GM19467 (cell line): ENCODE data around the gene HUNK.
A peak's percentile ranks its signal among the peaks of the same experiment; 100 is the strongest.
"Not testable (repeated sequence)": the region's sequence is repeated elsewhere in the genome, so short reads cannot be mapped to it uniquely, and the experiment has no call there.

Source experiments
- ATAC-seq: cut with Tn5 transposase; IDR thresholded peaks from one replicate; pipeline ENCODE4 v1.9.1; 2021; ENCODE audit warnings: mild to moderate bottlenecking, moderate library complexity; ENCODE audit not compliant: unreplicated experiment

The HUNK gene

DNA sequence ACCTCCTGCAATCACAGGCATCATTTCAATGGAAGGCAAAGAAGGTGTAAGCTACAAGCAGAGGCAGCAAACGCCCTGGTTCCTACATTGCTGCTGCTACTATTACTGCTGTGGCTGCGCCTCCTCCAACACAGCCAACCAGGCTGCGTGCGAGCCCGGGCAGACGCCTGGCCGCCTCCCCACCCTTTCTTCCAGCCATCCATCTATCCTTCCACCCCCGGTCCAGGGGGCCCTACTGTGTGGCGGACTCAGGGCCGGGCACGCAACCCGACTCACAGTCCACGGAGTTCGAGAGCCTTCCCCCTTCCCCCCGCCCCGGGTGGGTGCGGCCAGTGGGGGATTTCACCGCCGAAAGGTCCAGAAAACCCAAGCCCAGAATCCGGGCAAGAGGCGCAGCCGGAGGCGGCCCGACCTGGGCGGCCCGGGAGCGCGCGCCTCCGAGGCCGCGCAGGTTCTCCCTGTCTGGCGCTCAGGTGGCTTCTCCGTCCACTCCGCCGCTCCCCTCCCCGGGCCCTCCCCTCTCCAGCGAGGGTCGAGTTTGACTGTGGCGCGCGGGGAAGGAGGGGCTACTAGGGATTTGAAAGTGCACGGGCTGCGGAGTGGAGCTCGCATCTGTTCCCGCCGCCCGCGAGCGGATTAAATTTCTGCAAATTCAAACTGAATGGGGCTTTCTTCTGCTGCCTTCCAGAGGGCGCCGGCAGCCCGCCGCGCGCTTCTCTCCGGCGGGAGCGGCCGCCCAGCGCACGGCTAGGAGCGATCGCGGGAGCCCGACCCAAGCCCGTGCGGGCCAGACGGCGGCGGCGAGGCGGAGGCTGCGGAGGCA lies at the start of gene HUNK:
Gene HUNK (plus strand): TSS at position 569 of the 823 bp plus-strand sequence. CDS start 655 bp downstream, outside the sequence.
- ATAC-seq, result no peak

DNA sequence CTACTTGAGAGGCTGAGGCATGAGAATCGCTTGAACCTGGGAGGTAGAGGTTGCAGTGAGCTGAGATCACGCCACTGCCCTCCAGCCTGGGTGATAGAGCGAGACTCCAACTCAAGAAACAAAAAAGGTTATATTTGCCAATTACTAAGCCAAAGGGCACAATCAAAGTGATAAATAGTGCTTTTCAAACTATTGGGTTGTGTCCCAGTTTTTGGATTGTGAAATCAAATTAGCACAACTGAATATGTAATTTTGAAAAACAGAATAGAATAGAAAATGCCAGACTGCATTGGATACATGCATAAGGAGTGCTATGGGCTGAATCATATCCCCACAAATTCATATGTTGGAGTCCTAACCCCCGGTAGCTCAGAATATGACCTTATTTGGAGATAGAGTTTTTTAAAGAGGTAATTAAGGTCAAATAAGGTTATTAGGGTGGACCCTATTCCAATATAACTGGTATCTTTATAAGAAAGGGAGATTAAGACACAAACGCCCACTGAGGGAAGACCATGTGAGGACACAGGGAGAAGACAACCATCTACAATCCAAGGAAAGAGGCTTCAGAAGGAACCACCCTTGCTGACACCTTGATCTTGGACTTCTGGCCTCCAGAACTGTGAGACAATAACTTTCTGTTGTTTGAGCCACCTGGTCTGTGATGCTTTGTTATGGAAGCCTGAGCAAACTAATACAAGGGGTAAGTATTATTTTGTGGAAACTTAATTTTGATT lies 42.9 kb upstream of the HUNK start:
- ATAC-seq, result no peak

DNA sequence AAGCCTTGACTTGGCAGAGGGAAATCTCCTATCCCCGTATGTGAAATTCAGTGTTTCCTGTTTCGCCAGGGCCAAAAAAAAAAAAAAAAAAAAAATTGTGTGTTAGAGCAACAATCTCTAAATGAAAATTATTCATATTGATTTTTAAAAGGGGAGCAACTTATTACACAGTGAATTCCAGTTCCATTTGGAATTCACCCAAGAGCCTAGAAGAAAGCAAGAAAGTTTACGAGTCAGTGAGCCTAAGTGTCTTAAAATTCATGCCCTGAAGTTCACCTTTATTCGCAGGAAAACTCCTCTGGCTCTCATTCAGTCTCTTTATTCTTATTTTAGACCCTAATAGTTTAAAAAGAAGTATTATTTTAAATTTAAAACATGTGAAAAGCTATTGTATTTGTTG lies 42.1 kb upstream of the HUNK start:
- no peak for ATAC-seq

DNA sequence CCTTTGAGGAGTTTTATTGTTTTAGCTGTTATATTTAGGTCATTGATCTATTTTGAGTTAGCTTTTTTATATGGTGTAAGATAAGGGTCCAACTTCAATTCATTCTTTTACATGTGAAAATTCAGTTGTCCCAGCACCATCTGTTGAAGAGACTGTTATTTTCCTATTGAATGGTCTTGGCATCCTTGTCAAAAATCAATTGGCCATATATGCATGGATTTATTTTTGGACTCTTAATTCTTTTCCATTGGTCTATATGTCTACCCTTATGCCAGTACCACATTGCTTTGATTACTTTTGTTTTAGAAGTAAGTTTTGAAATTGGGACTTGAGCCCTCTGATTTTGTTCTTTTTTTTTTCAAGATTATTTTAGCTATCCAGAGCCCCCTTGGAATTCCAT lies 35.8 kb upstream of the HUNK start:
- ATAC-seq, result no peak

DNA sequence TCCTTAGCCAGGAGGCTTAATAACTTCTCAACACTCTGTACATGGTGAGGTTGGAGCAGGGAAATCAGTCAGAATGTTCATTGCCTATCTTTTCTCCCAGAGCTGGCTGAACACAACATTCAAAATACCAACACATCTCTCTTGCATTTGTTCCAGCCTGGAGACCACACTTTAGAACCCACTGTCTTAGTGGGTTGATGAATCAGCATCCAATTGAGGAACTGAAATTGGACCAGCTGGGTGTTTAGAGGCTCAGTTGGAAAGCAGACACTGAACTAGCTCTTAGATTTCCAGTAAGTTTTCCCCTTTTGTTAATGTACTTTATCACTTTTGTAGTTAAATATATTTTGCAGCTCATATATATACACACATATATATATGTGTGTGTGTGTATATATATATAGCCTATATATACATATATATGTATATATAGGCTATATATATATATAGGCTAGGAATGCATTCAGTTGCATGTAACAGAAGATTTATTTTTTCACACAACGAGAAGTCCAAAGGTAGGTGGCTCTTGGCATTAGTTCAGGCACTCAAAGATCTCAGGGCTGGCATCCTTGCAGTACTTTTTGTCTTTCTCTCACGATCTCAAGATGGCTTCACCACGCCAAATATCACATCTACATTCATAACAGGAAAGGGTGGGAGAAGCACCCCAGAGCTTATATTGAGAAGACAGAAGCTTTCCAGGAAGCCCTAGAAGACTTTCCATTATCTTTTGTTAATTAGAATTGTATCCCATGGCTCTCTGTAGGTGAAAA lies 35.0 kb upstream of the HUNK start:
- no peak for ATAC-seq

DNA sequence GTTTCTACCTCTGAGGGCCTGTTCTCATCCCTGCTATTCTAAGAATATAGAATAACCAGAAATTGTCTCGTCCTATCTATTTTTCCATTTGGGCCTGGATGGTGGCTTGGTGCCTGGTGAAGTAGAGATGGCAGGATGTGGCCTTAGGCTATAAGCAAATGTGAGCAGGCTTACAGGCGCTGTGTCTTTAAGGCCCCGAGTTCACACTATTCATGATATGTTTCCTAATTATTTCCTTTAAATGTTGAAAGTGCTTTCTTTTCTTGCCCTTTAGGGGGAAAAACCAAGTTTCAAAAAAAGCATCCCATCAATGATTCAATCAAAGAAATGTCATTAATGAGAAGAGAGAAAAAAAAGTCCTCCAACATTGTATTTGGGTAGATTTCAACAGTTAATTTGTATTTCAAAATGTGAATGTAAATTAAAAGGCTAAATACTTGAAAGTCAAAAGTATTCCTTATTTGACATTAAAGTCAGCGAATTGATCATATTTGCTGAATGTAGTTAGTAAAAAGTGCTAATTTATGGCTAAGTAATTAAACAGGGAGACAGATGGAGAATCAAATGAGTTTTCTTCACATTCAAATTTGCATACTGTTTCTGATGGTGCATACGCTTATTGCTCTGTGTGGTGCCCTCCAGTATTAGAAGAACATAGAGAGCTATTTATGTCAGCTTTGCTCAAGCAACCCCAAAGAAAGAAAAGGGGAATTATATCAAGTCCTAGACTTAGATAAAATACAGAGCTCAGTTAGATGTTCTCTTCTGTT lies 34.0 kb upstream of the HUNK start:
- ATAC-seq, result no peak

DNA sequence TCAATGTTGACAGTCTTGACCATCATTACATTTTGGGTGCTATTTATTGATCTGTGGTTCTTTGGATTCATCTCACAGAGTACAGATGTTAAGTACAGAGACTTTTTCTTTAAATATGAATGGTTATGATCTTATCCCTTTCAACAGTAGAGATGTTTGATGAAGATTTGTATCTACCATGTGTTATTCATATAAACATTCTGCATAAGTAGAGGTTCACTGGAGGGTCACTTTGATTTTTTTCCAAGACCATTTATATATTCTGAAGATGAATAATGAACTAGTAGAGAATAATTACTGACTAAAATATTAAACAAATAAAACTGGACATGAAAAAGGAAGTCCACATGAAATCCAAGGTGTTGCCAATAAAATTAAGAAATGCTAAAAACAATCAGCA lies 28.6 kb upstream of the HUNK start:
- ATAC-seq, result no peak

DNA sequence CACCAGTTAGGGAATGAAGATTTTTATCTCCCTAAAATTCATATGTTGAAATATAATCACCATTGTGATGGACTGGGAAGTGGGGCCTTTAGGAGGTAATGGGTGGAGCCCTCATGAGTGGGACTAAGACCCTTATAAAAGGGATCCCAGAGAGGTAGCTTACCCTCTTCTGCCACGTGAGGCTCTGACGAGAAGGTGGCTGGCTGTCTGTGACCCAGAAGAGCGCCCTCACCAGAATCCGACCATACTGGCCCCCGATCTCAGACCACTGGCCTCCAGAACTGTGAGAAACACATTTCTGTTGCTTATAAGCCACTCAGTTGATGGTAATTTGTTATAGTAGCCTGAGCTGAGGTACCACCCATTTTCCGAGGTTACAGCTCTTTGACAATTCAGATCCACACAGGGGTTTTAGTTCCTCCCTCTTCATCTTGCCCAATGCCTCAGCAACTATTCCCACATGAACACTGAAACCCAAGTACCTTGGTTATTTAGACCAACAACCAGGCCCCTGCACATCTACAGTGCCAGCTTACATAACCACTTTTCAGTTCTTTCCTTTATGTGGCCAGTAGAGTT lies 27.6 kb upstream of the HUNK start:
- no peak for ATAC-seq

DNA sequence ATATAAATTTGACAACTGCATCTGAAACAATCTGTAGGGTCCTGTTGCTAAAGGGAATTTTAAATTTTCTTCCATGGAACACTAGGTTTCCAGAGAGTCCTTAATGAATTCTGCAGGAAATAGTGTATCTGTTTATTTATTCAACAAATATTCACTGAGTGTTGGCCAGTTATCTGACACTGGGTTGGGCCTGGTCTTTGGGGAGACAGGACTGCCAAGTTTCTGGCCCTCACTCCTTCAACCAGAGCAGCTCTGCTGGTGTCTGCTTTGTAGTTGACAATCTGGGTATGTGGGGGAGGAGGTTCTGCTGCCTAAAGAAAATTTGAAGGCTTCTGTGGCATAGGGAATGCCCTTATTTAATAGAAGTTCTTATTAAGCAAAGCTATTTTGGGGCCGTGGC lies 26.1 kb upstream of the HUNK start:
- ATAC-seq, result no peak

DNA sequence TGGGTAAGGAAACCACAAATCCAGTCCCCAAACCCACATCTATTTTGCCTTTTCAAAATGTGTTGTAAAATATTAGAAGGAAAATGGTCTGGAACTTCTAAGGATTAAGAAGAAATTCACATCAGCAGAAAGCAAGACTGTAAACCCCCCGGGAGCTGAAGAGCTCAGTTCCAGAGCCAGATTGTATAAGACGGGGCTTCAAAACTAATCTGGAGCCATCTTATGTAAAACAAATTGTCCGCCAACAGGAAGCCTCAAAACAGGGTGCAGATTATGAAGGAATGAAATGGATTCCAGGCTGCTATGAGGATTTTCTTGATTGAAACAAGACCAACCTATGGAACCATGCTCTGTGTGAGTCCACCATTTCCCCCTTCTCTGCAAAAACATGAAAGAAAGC lies 25.1 kb upstream of the HUNK start:
- ATAC-seq, result no peak

DNA sequence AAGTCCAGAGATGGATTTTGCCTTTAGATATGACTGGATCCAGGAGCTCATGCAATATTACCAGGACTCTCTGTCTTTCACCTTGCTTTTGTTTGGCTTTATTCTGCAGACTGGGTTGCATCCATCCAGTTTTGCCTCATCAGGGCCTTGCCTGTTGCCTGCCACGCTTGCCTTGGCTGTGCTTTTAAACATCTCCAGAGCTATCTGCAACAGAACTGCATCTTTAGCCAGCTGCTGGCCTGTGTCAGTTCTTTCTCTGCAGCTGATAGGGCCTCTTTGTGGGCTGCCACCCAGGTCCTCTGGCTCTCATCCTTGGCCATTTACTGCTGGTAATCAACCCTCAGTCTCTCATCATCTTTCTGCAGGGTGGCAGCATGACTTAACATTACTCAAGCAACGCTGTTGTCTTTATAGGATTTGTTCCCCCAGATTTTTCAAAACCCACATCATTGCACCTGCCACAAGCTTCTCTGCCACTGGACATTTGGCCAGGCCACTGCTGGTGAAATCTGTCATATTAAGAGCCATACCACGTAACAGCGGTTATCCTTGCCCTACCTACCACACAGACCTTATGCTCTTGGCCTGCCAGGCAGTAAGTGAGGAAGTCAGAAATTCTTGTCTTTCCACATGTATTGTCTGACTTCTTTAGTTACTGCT lies 24.4 kb upstream of the HUNK start:
- no peak for ATAC-seq

DNA sequence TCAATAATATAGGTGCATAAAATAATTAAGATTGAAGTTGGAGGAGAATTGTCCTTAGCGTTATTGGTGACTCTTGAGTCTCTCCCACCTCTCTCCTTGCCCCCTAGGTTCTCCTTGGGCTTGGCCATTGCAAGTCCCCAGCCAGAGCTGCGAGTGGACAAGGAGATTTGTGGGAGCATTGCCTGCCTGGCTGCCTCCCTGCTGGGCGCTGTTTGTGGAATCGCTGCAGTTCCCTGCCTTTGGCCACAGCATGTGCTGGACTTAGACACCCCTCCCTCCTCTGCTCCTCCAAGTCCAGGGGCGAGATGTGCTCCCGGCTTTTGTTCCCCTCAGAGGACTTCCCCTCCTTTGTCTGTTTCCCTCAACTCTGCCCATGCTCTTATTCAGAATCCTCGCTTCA lies 21.9 kb upstream of the HUNK start:
- no peak for ATAC-seq

DNA sequence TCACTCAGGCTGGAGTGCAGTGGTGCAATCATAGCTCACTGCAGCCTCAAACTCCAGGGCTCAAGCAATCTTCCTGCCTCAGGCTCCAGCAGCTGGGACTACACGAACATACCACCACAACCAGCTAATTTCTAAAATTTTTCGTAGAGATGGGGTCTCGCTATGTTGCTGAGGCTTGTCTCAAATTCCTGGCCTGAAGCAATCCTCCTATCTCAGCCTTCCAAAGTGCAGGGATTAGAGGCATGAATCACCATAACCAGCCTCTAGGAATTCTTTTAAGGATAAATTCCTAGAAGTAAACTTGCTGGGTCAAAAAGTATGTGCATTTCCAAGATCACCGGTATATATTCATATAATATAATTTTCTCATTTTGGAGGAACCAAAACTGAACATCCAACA lies 17.6 kb upstream of the HUNK start:
- ATAC-seq, result no peak

DNA sequence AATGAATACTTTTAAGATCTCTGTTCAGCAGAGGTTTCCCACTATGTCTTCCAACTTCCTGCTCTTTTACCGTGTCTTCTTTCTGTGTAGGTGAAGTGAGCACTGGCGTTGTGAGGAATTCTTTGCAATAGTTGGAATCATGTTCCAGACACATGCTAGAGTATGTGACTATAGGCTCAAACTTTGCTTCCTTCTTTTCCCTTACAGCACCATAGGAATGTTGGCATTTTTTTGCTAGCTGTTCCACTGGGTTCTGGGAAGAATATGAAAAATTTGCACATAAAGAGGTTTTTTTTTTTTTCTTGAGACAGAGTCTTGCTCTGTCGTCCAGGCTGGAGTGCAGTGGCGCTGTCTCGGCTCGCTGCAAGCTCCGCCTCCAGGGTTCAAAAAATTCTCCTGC lies 15.7 kb upstream of the HUNK start:
- ATAC-seq, result no peak

DNA sequence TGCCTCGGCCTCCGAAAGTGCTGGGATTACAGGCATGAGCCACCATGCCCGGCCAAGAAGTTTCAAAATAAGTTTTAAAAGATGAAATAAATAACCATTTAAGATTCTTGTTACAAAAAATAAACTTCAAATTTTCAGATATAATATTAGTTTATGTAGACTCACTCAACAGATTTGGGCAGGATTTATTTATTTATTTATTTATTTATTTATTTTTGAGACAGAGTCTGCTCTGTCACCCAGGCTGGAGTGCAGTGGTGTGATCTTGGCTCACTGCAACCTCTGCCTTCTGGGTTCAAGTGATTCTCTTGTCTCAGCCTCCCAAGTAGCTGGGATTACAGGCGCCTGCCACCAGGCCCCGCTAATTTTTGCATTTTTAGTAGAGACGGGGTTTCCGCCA lies 15.2 kb upstream of the HUNK start:
- not testable (repeated sequence) for ATAC-seq

DNA sequence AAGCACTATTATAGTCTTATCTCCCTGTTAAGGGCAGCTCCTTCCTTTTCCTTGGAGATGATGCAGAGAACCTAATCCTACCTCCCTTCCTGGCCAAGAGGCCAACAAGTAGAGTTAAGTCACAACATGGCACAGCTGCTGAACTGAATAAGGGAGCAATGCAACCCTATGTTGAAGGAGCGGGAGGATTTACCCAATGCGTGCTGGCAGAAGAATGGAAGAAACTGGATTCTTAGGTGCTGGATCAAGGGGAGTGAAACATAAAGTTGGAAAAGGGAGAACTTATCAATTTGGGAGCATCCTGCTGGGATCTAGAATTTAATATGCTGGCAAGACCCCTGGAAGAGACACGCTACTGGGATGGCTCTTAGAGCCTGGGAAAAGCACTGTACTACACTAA lies 12.0 kb upstream of the HUNK start:
- no peak for ATAC-seq

DNA sequence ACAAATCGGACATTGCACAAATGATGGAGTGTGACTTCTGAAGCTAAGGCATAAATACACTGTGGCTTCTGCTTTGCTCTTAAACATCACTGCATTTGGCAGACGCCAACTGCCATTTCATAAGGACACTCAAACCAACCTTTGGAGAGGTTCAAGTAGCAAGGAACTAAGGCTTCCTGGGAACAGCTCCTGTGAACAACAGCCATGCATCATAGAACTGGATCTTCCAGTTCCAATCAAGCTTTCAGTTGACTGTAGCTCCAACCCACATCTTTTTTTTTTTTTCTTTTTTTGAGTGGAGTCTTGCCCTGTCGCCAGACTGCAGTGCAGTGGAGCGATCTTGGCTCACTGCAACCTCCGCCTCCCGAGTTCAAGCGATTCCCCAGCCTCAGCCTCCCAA lies 10.7 kb upstream of the HUNK start:
- no peak for ATAC-seq

DNA sequence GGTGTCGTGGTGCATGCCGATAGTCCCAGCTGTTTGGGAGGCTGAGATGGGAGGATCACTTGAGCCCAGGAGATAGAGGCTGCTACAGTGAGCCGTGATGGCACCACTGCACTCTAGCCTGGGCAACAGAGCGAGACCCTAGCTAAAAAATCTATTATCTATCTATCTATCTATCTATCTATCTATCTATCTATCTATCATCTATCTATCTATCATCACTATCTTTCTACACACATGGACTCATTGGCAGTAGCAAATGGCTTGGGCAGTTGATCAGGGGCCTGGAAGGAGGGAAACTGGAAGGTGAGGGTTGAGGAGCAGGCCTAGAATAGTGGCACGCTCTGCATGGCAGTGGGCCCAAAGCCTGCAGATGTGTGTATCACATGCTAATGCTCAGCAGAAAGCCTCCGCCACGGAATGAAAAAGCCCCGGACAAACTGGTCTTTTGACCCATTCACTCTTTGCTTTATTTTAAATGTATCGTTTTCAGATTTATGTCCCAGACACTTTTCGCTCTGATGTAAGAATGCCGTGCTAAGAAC lies 7.3 kb upstream of the HUNK start:
- no peak for ATAC-seq

DNA sequence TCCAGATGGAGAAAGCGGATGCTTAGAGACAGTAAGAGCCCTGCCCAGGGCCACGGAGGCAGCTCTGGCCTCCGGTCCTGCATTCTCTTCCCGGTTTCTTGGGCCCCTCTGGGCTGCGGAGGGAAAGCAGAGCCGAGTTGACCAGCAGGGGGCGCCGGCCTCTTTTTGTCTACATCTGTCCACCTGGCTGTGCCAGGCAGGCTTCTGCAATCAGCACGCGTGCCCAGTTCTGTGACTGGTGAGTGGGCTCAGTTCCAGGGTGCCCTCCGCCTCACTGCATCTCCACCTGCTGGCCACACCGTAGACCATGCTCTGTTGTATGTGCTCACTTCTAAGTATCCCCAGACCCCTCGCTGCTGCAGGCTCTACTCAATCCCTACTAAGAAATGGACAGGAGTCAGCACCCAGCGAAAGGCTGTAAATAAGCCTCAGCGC lies 6.7 kb upstream of the HUNK start:
- peak; percentile 53 for ATAC-seq

DNA sequence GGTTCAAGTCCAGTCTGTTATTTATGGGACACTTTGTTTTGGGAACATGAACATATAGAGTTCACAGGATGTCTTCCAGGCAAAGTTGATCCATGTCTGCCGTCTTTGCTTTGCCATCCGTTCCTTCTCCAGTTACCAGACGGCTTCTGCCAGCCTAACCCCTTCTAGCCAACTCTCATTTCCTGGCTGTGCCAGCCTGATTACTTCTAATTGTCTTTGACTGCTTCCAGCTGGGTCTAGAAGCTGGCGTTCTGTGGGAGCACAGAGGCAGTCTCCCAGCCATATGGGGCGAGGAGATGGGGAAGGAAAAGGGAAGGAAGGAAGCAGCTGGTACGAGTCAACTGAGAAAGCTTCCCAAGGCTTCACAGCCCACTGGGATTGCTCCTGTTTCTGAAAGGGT lies 3.1 kb upstream of the HUNK start:
- ATAC-seq, result no peak
